Glutamatergic neuron (in vitro differentiated cells): ENCODE results near the gene CHN1. TPM values are rescaled to one million over a fixed set of nuclear protein-coding genes. Genes with fewer than 3 reads are reported as not detected.

Experiments
- DNase-seq: peaks from one replicate; pipeline ENCODE4 v3.0.0; 2022
- H3K27ac Mint-ChIP-seq: one replicate; pipeline ENCODE4 v1.8.0; 2020; ENCODE audit warnings: mild to moderate bottlenecking, mixed read lengths, inconsistent platforms; ENCODE audit not compliant: unreplicated experiment
- H3K27me3 Mint-ChIP-seq: one replicate; pipeline ENCODE4 v1.8.0; 2020; ENCODE audit warnings: mild to moderate bottlenecking, moderate library complexity, mixed read lengths, inconsistent platforms; ENCODE audit not compliant: unreplicated experiment
- H3K36me3 Mint-ChIP-seq: one replicate; pipeline ENCODE4 v1.8.0; 2020; ENCODE audit warnings: mild to moderate bottlenecking, mixed read lengths, inconsistent platforms; ENCODE audit not compliant: unreplicated experiment
- H3K4me1 Mint-ChIP-seq: one replicate; pipeline ENCODE4 v1.8.0; 2020; ENCODE audit warnings: mild to moderate bottlenecking, low read depth, mixed read lengths, inconsistent platforms; ENCODE audit not compliant: unreplicated experiment
- H3K4me3 Mint-ChIP-seq: one replicate; pipeline ENCODE4 v1.8.0; 2020; ENCODE audit warnings: mild to moderate bottlenecking, mixed read lengths, inconsistent platforms; ENCODE audit not compliant: unreplicated experiment
- H3K9me3 Mint-ChIP-seq: one replicate; pipeline ENCODE4 v1.8.0; 2020; ENCODE audit warnings: mild to moderate bottlenecking, moderate library complexity, mixed read lengths, inconsistent platforms; ENCODE audit not compliant: unreplicated experiment
- total RNA-seq: library from RNA; stranded (reverse); fragmentation: NEBNext Ultra II Directional; extraction: Animal tissue kit (Norgen Biotek cat#: 25700); gene quantifications from one replicate; pipeline ENCODE4 v1.2.1, GENCODE V29; 2021; ENCODE audit not compliant: unreplicated experiment
- TF ChIP-seq, protein P1 (sequence below): fragments of 200-600 bp; sonication (generic); IDR thresholded peaks from one replicate; pipeline ENCODE4 v1.5.0; 2021; ENCODE audit not compliant: partially characterized antibody, unreplicated experiment

Gene CHN1
- total RNA-seq, 1 donor from 2014 or later = 212 TPM

DNA sequence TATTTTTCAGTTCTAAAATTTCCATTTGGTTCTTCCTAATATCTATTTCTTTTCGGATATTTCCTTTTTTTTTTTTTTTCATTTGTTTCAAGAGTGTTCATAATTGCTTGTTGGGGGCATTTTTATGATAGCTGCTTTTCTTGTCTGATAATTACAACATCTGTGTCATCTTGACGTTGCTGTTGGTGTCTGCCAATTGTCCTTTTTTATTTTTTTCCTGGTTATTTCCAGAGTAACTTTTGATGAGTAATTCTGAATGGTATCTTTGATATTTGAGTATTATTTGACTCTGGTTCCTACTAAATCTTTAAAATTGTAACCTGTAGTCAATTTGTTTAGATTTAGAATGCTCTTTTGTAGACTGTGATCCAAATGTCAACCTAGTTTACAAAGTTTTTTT lies 189.7 kb downstream of the CHN1 start:
- peaks cover 2% of the 10 kb centered on the region for H3K4me1 Mint-ChIP-seq
- peaks cover 4% of the 10 kb centered on the region for H3K36me3 Mint-ChIP-seq
- no peak for DNase-seq
- peaks cover 2% of the 10 kb centered on the region for H3K27me3 Mint-ChIP-seq
- H3K27ac Mint-ChIP-seq = no peak overlapping the region
- TF ChIP-seq, protein P1, sequence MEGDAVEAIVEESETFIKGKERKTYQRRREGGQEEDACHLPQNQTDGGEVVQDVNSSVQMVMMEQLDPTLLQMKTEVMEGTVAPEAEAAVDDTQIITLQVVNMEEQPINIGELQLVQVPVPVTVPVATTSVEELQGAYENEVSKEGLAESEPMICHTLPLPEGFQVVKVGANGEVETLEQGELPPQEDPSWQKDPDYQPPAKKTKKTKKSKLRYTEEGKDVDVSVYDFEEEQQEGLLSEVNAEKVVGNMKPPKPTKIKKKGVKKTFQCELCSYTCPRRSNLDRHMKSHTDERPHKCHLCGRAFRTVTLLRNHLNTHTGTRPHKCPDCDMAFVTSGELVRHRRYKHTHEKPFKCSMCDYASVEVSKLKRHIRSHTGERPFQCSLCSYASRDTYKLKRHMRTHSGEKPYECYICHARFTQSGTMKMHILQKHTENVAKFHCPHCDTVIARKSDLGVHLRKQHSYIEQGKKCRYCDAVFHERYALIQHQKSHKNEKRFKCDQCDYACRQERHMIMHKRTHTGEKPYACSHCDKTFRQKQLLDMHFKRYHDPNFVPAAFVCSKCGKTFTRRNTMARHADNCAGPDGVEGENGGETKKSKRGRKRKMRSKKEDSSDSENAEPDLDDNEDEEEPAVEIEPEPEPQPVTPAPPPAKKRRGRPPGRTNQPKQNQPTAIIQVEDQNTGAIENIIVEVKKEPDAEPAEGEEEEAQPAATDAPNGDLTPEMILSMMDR = no peak
- H3K9me3 Mint-ChIP-seq = peaks cover 2% of the 10 kb centered on the region
- H3K4me3 Mint-ChIP-seq = no peak overlapping the region

DNA sequence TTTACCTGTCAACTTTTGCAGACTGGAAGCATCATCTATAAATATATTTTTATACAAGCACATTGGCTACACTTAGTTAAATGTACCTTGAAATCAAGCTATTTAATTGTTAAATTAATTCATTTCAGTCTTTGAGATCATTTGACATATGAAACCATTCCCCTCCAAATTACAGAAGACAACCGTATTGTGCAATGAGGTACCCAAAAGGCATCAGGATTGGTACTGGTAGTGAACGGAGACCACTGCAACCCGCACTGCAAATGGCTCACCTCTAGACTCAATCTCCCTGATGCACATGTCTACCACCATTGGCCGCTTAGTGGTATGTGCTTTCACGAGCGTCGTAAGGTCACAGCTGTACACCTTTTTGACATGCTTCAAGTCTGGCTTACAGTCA lies 193.1 kb downstream of the CHN1 start:
- DNase-seq = no peak

DNA sequence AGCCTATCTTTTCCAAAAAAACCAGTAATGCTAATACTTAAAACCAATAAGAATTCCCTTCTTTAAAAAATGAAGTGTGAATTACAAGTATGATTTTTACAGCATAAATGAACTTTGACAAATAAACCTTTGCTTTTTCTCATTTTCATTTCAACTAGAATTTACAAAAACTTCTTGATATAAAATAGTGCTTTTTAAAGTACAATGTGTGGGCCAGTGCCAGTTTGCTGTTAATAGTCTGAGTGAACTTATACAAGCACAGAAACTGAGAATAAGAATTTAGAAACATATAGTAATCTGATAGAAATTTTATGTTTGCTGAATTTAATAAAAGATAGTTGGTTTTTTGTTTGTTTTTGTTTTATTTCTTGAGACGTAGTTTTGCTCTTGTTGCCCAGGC lies 197.2 kb downstream of the CHN1 start:
- Mint-ChIP-seq H3K9me3 (peaks cover 5% of the 10 kb centered on the region), H3K27me3 (peaks cover 10% of the 10 kb centered on the region), H3K36me3 (peaks cover 8% of the 10 kb centered on the region), H3K4me3 (no peak overlapping the region), H3K27ac (no peak overlapping the region), H3K4me1 (peaks cover 6% of the 10 kb centered on the region)
- DNase-seq = no peak
- TF ChIP-seq, protein P1 = no peak

More for the DNA sequence above, 193.1 kb downstream of the CHN1 start:
- Mint-ChIP-seq H3K4me1 (peaks cover 6% of the 10 kb centered on the region), H3K36me3 (no peaks in the 10 kb centered on the region), H3K9me3 (peaks cover 5% of the 10 kb centered on the region), H3K27me3 (peaks cover 6% of the 10 kb centered on the region), H3K27ac (no peak overlapping the region), H3K4me3 (no peak overlapping the region)
- TF ChIP-seq, protein P1 = no peak

DNA sequence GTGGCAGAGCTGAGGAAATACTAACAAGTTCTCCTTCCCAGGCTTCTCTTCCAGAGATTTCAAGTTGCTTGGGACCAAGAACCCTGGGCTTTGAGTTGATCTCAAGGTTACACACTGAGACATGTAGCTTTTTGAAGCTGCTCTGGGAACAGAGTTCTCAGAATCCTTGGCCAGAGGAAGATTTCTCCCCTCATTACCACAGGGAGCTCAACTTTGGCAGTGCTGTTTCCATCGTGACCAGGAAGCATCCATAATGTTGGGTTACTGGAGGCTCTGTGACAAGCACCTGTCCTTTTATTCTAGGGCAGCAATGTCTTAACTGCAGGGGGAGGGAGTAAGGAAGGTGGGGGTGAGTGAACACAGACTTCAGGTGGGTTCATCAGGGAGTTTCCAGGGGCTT lies 199.4 kb downstream of the CHN1 start:
- Mint-ChIP-seq H3K9me3 (peaks cover 5% of the 10 kb centered on the region), H3K4me3 (no peak overlapping the region), H3K27ac (no peak overlapping the region), H3K27me3 (peaks cover 10% of the 10 kb centered on the region), H3K4me1 (peaks cover 6% of the 10 kb centered on the region), H3K36me3 (peaks cover 8% of the 10 kb centered on the region)
- TF ChIP-seq, protein P1 = no peak
- DNase-seq = no peak

DNA sequence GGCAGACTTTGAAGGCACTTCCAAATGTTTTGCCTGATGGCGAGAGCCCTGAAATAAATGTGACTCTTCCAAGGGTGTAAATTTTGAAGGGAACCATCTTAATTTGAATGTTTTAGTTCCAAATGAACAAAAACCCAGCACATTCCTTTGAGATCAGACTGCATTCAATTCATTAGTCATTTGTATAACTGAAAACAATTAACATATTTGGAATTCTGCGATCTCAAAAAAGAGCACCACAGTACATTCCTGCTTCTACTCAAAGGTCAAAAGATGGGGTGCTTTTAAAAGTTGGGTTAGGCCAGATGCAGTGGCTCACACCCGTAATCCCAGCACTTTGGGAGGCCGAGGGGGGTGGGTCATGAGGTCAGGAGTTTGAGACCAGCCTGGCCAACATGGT lies 202.7 kb downstream of the CHN1 start:
- no peak overlapping the region for H3K27ac Mint-ChIP-seq
- H3K27me3 Mint-ChIP-seq = peaks cover 10% of the 10 kb centered on the region
- no peak for DNase-seq
- no peak overlapping the region for H3K4me3 Mint-ChIP-seq
- H3K36me3 Mint-ChIP-seq = peaks cover 8% of the 10 kb centered on the region
- H3K9me3 Mint-ChIP-seq = peaks cover 5% of the 10 kb centered on the region
- peaks cover 4% of the 10 kb centered on the region for H3K4me1 Mint-ChIP-seq
- TF ChIP-seq, protein P1 = no peak
